ENCODE results near the gene RUNX2. TPM values are rescaled to one million over a fixed set of nuclear protein-coding genes. Genes with fewer than 3 reads are reported as not detected.

RUNX2 gene
- total and polyA plus RNA-seq, 2 experiments from 2014 or later = 0.66 to 1.7 TPM

GRCh38 chr6:45657226-45657625, 329.1 kb downstream of the RUNX2 start:
- H3K4me3 ChIP-seq = no peak overlapping the region
- no peaks in the 10 kb centered on the region for H3K4me1 Mint-ChIP-seq

More at GRCh38 chr6:45657226-45657625, 329.1 kb downstream of the RUNX2 start:
- peaks cover 6% of the 10 kb centered on the region; the same call in 1 of the 2 replicates for H3K9me2 ChIP-seq (ENCODE audit: insufficient read depth)
- H3K27me3 Mint-ChIP-seq (ENCODE audit: insufficient read depth, low read depth, poor library complexity) = peaks cover 11% of the 10 kb centered on the region
- DNase-seq (ENCODE audit: low spot score) (no peak), ATAC-seq (no peak)
- no peak overlapping the region for H3K27ac Mint-ChIP-seq
- peaks cover 9% of the 10 kb centered on the region for H3K27me3 ChIP-seq (ENCODE audit: insufficient read depth)
- H3K27ac ChIP-seq (ENCODE audit: low read depth) = no peak overlapping the region
- no peaks in the 10 kb centered on the region for H3K36me3 ChIP-seq (ENCODE audit: insufficient read depth)
- no peak overlapping the region for H2AFZ ChIP-seq
- peaks cover 2% of the 10 kb centered on the region; the same call in 1 of the 3 replicates for H3K9me3 Mint-ChIP-seq
- no peak overlapping the region for H3K4me2 ChIP-seq
- H3F3A ChIP-seq (replicated peaks; ENCODE audit: low read depth) = no peaks in the 10 kb centered on the region
- no peaks in the 10 kb centered on the region for H3K36me3 Mint-ChIP-seq (ENCODE audit: low read depth)
- H3K4me3 Mint-ChIP-seq = no peak overlapping the region
- TF ChIP-seq, protein P1, sequence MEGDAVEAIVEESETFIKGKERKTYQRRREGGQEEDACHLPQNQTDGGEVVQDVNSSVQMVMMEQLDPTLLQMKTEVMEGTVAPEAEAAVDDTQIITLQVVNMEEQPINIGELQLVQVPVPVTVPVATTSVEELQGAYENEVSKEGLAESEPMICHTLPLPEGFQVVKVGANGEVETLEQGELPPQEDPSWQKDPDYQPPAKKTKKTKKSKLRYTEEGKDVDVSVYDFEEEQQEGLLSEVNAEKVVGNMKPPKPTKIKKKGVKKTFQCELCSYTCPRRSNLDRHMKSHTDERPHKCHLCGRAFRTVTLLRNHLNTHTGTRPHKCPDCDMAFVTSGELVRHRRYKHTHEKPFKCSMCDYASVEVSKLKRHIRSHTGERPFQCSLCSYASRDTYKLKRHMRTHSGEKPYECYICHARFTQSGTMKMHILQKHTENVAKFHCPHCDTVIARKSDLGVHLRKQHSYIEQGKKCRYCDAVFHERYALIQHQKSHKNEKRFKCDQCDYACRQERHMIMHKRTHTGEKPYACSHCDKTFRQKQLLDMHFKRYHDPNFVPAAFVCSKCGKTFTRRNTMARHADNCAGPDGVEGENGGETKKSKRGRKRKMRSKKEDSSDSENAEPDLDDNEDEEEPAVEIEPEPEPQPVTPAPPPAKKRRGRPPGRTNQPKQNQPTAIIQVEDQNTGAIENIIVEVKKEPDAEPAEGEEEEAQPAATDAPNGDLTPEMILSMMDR (conservative IDR thresholded peaks at IDR 0.05; ENCODE audit: low read depth in 2 of 2) = no peak
- TF ChIP-seq CREB1 (CRISPR knock-in tag; IDR thresholded peaks at IDR 0.05; ENCODE audit: low read depth) = no peak
- TF ChIP-seq EZH2phosphoT487 (IDR thresholded peaks at IDR 0.05; ENCODE audit: unreplicated experiment) = no peak
- TF ChIP-seq EZH2 (IDR thresholded peaks at IDR 0.05; ENCODE audit: low read depth, unreplicated experiment) = no peak
- no peak for TF ChIP-seq ZNF462 (CRISPR knock-in tag; IDR thresholded peaks at IDR 0.05)
- TF ChIP-seq JUNB (IDR thresholded peaks at IDR 0.05; ENCODE audit: unreplicated experiment) = no peak
- no peak for TF ChIP-seq STAT1 (IDR thresholded peaks at IDR 0.05; ENCODE audit: unreplicated experiment)
- TF ChIP-seq ETS1 (IDR thresholded peaks at IDR 0.05) = no peak
- TF ChIP-seq, protein P2, sequence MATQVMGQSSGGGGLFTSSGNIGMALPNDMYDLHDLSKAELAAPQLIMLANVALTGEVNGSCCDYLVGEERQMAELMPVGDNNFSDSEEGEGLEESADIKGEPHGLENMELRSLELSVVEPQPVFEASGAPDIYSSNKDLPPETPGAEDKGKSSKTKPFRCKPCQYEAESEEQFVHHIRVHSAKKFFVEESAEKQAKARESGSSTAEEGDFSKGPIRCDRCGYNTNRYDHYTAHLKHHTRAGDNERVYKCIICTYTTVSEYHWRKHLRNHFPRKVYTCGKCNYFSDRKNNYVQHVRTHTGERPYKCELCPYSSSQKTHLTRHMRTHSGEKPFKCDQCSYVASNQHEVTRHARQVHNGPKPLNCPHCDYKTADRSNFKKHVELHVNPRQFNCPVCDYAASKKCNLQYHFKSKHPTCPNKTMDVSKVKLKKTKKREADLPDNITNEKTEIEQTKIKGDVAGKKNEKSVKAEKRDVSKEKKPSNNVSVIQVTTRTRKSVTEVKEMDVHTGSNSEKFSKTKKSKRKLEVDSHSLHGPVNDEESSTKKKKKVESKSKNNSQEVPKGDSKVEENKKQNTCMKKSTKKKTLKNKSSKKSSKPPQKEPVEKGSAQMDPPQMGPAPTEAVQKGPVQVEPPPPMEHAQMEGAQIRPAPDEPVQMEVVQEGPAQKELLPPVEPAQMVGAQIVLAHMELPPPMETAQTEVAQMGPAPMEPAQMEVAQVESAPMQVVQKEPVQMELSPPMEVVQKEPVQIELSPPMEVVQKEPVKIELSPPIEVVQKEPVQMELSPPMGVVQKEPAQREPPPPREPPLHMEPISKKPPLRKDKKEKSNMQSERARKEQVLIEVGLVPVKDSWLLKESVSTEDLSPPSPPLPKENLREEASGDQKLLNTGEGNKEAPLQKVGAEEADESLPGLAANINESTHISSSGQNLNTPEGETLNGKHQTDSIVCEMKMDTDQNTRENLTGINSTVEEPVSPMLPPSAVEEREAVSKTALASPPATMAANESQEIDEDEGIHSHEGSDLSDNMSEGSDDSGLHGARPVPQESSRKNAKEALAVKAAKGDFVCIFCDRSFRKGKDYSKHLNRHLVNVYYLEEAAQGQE (IDR thresholded peaks at IDR 0.05; ENCODE audit: unreplicated experiment) = no peak
- TF ChIP-seq ZNF331 (CRISPR knock-in tag; IDR thresholded peaks at IDR 0.05; ENCODE audit: low read depth) = no peak
- TF ChIP-seq POLR2AphosphoS5 (IDR thresholded peaks at IDR 0.05; ENCODE audit: low read depth) = no peak
- TF ChIP-seq NANOG (IDR thresholded peaks at IDR 0.05; ENCODE audit: borderline replicate concordance) = no peak
- no peak for TF ChIP-seq ZNF114 (CRISPR knock-in tag; IDR thresholded peaks at IDR 0.05)
- H3K79me2 ChIP-seq (replicated peaks; ENCODE audit: insufficient read depth) = no peaks in the 10 kb centered on the region
- no peaks in the 10 kb centered on the region for H4K20me1 ChIP-seq (replicated peaks; ENCODE audit: insufficient read depth)
- H3K4me1 ChIP-seq (ENCODE audit: insufficient read depth) = no peaks in the 10 kb centered on the region
